ENCODE data around the gene EBI3. TPM values are rescaled to one million over a fixed set of nuclear protein-coding genes. Genes with fewer than 3 reads are reported as not detected.

EBI3 gene
- total and polyA plus RNA-seq, 2 donors (not counting 1 experiment from before 2014, with no cell fraction given) = 11.9 to 15.6 TPM

DNA sequence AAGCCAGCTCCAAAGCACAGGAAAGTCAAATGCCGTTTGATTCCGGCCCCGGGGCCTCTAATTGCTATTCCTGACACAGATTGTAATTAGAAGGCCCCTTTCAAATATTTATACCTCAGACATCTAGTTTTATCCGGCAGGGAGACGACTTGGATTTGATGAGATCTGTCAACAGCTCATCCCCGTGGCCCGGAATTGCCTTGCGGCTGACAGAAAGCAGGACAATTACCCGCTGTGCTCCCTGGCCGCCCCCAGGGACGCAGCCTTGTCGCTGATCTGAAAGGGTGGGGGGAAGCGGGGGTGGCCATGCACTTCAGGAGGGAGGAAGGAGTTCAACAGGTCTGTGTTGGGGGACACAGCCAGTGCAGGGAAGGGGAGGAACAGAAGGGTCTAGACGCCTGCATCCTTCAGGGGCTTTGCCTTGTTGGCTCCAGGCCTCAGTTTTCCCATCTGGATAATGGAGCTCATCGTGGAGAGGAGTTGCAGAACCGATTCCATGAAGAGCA, 47.9 kb downstream of the EBI3 start:
- CTCF ChIA-PET = interaction anchor here (0.9 to 1.5 kb wide), 2 partner anchors 9 to 10 kb away, joined by 3 to 4 read pairs; no protein-coding TSS in a partner anchor
- Mint-ChIP-seq H3K27ac (no peak overlapping the region), H3K27me3 (peaks cover 10% of the 10 kb centered on the region), H3K4me3 (no peak overlapping the region), H3K4me1 (peaks cover 4% of the 10 kb centered on the region), H3K9me3 (ENCODE audit: insufficient read depth) (no peaks in the 10 kb centered on the region)
- Histone ChIP-seq H2AFZ (ENCODE audit: insufficient read depth, low read depth, low read length, poor library complexity, severe bottlenecking) (no peak overlapping the region), H3K27me3 (replicated peaks in 1 of 4; ENCODE audit: control extremely low read depth in 1 of 4, control insufficient read depth in 3 of 4, insufficient read depth in 4 of 4, low read length in 3 of 4) (peaks cover 0 to 21% (median 4%) of the 10 kb centered on the region in 4 experiments), H3K4me1 (ENCODE audit: control insufficient read depth in 2 of 2, insufficient read depth in 2 of 2, low read length in 2 of 2) (peaks cover 4 to 8% of the 10 kb centered on the region in 2 donors), H3K27ac (ENCODE audit: low read length in 2 of 2) (no peak overlapping the region), H3K9ac (ENCODE audit: low read length) (no peak overlapping the region), H3K9me3 (ENCODE audit: control extremely low read depth in 1 of 3, control insufficient read depth in 2 of 3, insufficient read depth in 1 of 3, low read length in 2 of 3) (peaks cover 0 to 6% (median 0%) of the 10 kb centered on the region in 3 donors), H3K36me3 (replicated peaks in 1 of 2; ENCODE audit: control extremely low read depth in 1 of 2, control insufficient read depth in 1 of 2, extremely low read depth in 1 of 2, insufficient read depth in 2 of 2, low read length in 1 of 2) (no peaks in the 10 kb centered on the region), H3K79me2 (ENCODE audit: control insufficient read depth, insufficient read depth, low read length) (no peaks in the 10 kb centered on the region), H4K20me1 (ENCODE audit: control insufficient read depth, insufficient read depth, low read length, poor library complexity, severe bottlenecking) (no peaks in the 10 kb centered on the region), H3K4me3 (ENCODE audit: control extremely low read depth in 1 of 5, extremely low read depth in 1 of 5, insufficient read depth in 1 of 5, low read depth in 2 of 5, low read length in 4 of 5) (no peak overlapping the region), H3K4me2 (replicated peaks; ENCODE audit: low read depth, low read length, poor library complexity, severe bottlenecking) (no peak overlapping the region)
- POLR2A ChIA-PET = no interaction called here
- TF ChIP-seq, protein P1, sequence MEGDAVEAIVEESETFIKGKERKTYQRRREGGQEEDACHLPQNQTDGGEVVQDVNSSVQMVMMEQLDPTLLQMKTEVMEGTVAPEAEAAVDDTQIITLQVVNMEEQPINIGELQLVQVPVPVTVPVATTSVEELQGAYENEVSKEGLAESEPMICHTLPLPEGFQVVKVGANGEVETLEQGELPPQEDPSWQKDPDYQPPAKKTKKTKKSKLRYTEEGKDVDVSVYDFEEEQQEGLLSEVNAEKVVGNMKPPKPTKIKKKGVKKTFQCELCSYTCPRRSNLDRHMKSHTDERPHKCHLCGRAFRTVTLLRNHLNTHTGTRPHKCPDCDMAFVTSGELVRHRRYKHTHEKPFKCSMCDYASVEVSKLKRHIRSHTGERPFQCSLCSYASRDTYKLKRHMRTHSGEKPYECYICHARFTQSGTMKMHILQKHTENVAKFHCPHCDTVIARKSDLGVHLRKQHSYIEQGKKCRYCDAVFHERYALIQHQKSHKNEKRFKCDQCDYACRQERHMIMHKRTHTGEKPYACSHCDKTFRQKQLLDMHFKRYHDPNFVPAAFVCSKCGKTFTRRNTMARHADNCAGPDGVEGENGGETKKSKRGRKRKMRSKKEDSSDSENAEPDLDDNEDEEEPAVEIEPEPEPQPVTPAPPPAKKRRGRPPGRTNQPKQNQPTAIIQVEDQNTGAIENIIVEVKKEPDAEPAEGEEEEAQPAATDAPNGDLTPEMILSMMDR (IDR thresholded peaks at IDR 0.05) = no peak
- TF ChIP-seq EZH2 (IDR thresholded peaks at IDR 0.05; ENCODE audit: borderline replicate concordance, insufficient read depth, low read depth, low read length, poor library complexity, severe bottlenecking) = no peak
- ATAC-seq (ENCODE audit: low read depth) = no peak
- DNase-seq = no peak
- intact Hi-C loops (cut with micrococcal nuclease) = no loop called here
- 78% methylated on average over 16 of the region's 16 CpGs for WGBS (ENCODE audit: insufficient coverage)

DNA sequence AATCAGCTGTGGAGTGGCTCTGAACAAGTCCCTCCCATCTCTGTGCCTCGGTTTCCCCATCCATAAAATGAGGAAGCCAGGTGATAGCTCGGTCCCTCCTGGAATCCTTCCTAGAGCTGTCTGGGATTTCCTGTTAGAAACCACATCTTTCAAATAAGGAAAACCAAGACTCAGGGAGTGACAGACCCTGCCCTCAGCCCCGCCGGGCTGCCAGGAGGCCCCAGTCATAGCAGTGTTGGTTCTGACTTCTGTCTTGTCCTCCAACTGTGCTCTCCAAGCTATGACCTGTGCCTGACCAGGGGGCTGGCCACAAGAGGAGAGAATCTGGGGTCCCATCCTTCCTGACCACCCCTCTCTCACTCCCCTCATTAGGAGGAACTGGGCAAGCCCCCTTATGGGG, 48.7 kb downstream of the EBI3 start:
- H3K4me1 Mint-ChIP-seq = peaks cover 4% of the 10 kb centered on the region
- ChIA-PET POLR2A (interaction anchor here (0.6 kb wide), 1 partner anchor 14 kb away, joined by 7 read pairs; no protein-coding TSS in a partner anchor), CTCF (no interaction called here)
- H3K4me2 ChIP-seq (replicated peaks; ENCODE audit: low read depth, low read length, poor library complexity, severe bottlenecking) = no peak overlapping the region
- no peaks in the 10 kb centered on the region for H3K36me3 ChIP-seq (replicated peaks in 1 of 2; ENCODE audit: control extremely low read depth in 1 of 2, control insufficient read depth in 1 of 2, extremely low read depth in 1 of 2, insufficient read depth in 2 of 2, low read length in 1 of 2)
- H3K27me3 ChIP-seq (replicated peaks in 1 of 4; ENCODE audit: control extremely low read depth in 1 of 4, control insufficient read depth in 3 of 4, insufficient read depth in 4 of 4, low read length in 3 of 4) = peaks cover 0 to 21% (median 4%) of the 10 kb centered on the region in 4 experiments
- H2AFZ ChIP-seq (ENCODE audit: insufficient read depth, low read depth, low read length, poor library complexity, severe bottlenecking) = no peak overlapping the region
- H3K79me2 ChIP-seq (ENCODE audit: control insufficient read depth, insufficient read depth, low read length) = no peaks in the 10 kb centered on the region
- no peak overlapping the region for H3K9ac ChIP-seq (ENCODE audit: low read length)
- no peak for ATAC-seq (ENCODE audit: low read depth)
- TF ChIP-seq EZH2 (IDR thresholded peaks at IDR 0.05; ENCODE audit: borderline replicate concordance, insufficient read depth, low read depth, low read length, poor library complexity, severe bottlenecking) = no peak
- TF ChIP-seq, protein P1 (IDR thresholded peaks at IDR 0.05) = no peak
- no peak overlapping the region for H3K27ac Mint-ChIP-seq
- no peaks in the 10 kb centered on the region for H4K20me1 ChIP-seq (ENCODE audit: control insufficient read depth, insufficient read depth, low read length, poor library complexity, severe bottlenecking)
- WGBS (ENCODE audit: insufficient coverage) = 15% methylated on average over 4 of the region's 4 CpGs
- no peak overlapping the region for H3K4me3 ChIP-seq (ENCODE audit: control extremely low read depth in 1 of 5, extremely low read depth in 1 of 5, insufficient read depth in 1 of 5, low read depth in 2 of 5, low read length in 4 of 5)
- intact Hi-C loops (cut with micrococcal nuclease) = no loop called here
- H3K4me1 ChIP-seq (ENCODE audit: control insufficient read depth in 2 of 2, insufficient read depth in 2 of 2, low read length in 2 of 2) = peaks cover 4 to 8% of the 10 kb centered on the region in 2 donors
- no peaks in the 10 kb centered on the region for H3K9me3 ChIP-seq (ENCODE audit: control extremely low read depth in 1 of 3, control insufficient read depth in 2 of 3, insufficient read depth in 1 of 3, low read length in 2 of 3)
- no peak for DNase-seq
- H3K4me3 Mint-ChIP-seq = no peak overlapping the region
- H3K27ac ChIP-seq (ENCODE audit: low read length in 2 of 2) = no peak overlapping the region
- H3K27me3 Mint-ChIP-seq = peaks cover 10% of the 10 kb centered on the region
- no peaks in the 10 kb centered on the region for H3K9me3 Mint-ChIP-seq (ENCODE audit: insufficient read depth)
